ENCODE measurements around the gene SUPT4H1.

The SUPT4H1 gene

DNA sequence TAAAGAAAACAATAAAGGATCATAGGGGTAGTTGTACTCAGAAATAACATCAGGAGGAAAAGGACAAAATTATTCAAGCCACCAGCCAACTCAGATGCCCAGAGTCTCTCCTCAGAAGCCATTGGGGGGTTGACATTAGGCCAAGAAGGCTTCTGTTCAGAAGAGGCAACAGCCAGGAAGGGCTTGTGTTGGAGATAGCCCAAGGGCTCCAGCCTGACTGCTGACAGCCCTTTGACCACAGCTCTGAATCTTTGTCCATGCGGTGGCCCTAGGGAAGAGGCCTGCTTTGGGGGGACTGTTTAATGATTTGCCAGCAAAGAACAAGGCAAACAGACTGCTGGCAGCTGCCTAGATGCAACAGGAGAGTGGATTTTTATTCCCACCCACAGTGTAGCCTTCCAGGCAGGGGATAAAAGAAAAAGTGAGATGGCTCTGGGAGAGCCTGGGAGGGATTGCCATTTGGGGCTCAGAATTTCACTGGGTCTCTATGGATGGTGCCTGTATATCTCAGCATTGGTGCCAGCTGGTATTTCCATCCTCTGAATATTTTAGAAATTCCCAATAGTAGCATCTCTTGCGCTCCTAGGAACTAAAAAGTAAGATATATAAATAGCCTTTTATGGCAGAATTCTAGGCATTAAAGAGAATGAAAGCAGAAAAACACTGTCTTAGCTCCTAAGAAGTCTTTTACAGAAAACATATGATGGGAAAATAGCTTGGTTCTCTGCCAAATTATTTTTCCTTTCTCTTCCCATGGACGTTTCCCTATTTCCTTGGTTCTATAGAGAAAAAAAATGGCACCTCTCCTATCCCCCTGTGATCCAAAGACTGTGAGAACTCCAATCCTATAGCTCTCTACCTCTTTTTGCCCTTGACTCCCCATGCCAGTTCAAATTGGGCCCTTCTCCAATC lies 29.4 kb upstream of the SUPT4H1 start:
- DNase-seq (ENCODE audit: low read depth in 2 of 2, low spot score in 1 of 2) = no peak

DNA sequence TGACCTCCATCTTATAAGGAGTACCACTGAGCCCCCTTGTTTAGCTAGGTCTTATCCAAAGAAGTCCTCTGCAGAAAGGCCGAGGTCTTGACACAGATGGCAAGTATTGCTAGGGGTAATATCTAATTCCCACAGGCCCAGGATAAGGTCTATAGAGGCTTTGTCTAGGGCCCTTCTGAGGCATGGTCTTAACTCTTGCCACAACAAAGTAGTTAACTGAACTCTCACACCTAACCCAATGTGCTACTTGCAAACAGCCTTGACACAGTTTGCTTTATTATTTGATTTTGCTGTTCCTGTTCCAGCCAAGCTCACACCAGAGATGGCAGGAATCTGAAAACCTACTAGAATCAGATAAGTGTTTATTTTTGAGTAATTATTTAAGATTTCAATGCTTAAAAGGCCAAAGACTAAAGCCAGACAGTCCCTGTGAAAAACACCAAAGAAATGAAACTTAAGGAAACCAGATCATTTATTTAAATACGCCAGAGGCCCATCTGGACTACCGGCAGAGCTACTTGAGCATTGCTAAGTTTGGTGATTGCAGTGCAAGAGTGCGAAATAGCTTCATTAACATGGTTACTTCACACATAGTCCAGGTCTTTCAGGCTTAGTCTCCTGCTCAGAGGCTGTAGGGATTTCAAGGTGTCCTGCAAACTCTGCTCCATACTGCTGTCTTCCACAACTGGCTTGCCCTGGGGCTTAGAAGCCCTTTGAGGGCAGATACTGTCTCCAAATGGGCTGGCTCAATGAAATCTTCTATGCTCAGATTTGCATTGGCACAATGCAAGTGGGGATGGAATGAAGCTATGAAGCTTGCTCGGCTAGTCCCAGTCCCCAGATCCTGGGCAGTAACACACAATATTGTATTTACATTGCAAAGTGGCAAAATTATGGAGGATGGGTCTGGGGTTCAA lies 28.5 kb upstream of the SUPT4H1 start:
- DNase-seq (ENCODE audit: low read depth in 2 of 2, low spot score in 1 of 2) = no peak

DNA sequence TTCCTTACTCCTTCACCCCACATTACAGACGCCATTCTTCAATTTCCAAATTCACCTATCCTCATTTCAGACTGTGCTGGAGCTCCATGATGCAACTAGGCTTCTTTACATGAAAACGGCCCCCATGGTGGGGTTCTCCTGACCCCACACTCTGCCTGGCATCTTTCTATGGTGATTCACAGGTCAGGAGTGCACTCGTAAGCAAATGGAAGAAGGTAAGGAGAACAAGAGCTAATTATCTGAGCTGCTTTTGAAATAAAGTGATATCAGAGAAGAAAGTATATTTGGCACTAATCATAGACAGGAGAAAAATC lies 27.5 kb upstream of the SUPT4H1 start:
- DNase-seq (ENCODE audit: low read depth in 2 of 2, low spot score in 1 of 2) = no peak

DNA sequence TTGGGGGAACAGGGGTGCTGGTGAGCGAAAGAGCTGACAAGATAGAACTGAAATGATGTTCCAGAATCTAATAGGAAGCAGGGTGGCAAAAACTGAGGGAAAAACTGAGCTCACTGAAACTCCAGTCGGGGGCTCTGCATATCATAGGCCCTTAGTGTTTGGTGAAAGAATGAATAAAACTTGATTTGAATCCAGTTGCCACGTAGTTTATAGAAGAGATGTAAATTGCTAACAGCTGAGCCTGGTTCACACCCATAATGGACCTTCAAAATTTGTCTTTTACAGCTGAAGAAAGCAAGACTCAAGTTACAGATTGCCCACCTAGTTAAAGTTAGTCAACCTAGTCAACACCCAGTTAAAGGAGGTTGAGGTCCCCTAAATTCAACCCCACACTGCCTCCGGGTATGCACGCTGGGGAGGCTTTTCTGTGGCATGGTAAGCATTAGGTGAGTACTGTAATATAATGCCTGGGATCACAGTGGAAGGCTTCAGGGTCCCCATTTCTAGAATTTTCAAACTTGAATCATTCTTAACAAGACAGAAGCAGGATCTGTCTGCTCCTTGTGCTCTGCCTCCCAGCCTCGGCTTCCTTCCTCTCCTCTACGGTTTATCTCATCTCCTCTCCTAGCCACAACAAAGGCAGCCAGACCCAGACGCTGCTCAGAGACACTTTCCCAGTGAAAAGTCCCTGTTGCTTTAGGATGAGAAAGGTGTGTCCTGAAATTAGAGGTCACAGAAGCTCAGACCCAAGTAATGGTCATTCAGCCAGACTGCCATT lies 26.9 kb upstream of the SUPT4H1 start:
- no peak for DNase-seq (ENCODE audit: low read depth in 2 of 2, low spot score in 1 of 2)

DNA sequence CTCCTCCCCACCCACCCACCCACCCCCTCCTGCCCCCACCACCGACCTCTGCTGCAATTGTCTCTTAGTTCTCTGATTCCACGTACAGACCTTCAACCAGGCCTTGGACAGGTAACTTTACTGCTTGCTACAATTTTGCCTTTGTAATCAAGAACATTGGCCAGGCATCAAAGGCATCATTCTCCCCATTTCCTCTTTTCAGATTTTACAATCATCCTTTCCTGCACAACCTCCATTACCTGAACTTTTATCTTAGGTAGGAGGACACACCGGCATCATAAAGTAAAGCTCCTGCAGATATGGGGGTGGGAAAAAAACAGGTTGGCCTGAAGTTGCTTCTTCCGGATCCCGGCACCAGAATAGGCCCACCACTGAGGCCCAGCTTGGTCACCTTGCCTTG lies 25.7 kb upstream of the SUPT4H1 start:
- DNase-seq (ENCODE audit: low read depth in 2 of 2, low spot score in 1 of 2) = no peak

DNA sequence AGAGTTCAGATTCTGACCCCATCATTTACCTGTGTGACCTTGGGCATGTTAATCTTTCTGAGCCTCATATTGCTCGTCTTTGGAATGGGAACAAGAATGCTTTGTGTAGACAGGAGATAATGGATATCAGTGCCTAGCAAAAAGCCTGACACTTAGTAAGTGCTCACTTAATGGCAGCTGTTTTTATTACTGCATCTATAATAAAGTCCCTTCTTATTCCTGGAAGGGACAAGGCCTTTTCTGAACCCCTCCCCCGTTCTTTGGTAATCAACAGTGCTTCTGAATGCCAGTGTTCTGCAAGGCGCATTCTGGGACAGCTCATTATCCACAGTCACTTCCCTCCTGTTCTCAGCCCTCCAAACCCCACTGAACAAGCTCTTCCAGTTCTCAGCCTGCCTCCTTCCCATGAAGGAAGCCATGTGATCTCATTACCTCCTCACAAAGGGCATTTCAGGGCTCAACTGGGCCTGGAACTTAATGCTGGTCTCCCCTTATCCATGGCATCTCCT lies 25.1 kb upstream of the SUPT4H1 start:
- no peak for DNase-seq (ENCODE audit: low read depth in 2 of 2, low spot score in 1 of 2)

DNA sequence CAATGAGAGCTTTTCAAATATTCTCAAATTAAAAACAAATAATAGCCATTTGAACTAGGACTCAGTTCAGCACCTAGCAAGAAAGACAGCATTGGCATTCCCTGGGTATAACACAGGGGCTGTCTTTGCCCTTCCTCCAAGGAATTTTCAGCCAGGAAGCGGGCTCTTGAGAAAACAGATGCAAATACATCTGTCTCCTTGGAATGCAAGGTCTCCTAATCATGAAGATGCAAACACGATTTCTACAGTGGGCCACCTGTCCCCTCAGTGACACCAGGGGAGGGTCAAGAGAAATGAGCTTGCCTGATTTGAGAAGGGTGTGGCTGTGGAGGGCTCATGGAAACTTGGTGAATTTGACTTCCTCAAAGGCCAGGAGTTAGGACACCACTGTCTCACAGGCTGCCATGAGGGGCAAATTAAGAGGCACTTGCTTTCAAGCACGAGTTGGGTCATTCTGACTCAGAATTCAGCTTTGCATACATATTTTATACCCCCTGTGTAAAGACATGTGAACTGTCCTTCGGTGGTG lies 24.5 kb upstream of the SUPT4H1 start:
- no peak for DNase-seq (ENCODE audit: low read depth in 2 of 2, low spot score in 1 of 2)

DNA sequence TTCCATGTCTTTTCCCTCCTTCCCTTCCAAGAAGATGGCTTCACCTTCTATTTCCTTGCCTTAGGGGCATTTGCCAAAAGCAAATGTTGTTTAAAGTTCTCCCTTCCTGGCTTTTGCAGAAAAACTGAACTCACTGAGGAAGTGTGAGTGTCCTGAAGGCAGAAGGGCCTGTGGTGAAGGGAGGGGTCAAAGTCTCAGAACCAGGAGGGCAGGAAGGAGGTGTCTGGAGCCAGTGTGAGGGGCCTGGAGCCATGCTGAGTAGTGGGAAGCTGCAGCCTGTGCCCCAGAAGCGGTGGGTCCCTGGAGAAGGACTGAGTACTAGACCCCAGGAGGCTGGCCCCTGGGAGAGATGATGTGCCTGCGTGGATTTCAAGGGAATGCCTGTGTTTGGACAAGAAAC lies 23.8 kb upstream of the SUPT4H1 start:
- no peak for DNase-seq (ENCODE audit: low read depth in 2 of 2, low spot score in 1 of 2)

DNA sequence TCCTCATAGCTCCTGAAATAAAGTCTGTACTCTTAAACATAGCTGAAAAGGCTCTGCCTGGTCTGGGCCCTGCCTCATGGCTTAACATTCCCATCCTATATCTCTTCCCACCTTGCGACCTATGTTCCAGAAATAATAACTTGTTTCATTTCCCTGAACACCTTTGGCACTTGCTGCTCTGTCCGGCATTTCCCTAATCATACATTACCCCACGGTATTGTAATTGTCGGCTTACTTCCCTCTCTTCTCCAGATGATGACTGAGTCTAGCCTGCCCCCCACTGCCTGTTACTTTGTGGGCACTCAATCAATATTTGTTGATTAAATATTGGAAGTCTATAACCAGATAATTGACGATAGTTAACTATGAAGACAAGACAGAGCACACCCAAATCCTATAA lies 23.3 kb upstream of the SUPT4H1 start:
- DNase-seq (ENCODE audit: low read depth in 2 of 2, low spot score in 1 of 2) = no peak

DNA sequence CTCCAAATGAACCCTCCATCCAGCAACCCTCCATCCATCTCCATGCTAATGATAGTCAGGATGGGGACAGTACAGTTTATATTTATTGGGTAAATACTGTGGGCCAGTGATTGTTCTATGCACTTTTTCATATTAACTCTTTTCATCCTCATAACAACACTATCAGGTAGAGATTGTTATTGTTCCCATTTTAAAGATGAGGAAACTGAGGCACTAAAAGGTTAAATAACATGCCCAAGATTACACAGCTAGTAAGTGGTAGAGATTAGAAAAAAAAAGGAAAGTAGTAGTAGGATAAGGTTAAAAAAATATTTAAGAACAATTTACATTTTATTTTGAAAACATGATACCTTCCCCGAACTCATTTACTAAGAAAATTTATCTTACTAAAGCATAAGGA lies 21.9 kb upstream of the SUPT4H1 start:
- no peak for DNase-seq (ENCODE audit: low read depth in 2 of 2, low spot score in 1 of 2)

DNA sequence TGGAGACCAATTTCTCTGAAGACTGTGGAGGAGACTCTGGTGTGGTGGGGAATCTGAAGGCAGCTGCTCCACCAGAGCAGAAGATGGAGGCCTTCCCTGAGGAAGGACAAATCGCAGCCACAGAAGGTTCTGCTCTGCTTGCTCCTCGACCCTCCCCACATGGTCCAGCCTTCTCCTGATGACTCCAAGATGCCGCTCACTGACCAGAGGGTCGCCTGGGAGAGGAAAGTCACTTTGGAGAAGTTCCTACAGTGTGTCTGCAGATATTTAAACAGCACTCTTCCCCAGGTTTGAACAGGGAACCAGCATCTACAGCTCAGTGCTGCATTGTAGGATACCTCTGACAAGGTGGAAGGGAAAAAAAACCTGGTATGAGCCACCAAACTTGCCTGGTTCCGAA lies 21.0 kb upstream of the SUPT4H1 start:
- no peak for DNase-seq (ENCODE audit: low read depth in 2 of 2, low spot score in 1 of 2)

DNA sequence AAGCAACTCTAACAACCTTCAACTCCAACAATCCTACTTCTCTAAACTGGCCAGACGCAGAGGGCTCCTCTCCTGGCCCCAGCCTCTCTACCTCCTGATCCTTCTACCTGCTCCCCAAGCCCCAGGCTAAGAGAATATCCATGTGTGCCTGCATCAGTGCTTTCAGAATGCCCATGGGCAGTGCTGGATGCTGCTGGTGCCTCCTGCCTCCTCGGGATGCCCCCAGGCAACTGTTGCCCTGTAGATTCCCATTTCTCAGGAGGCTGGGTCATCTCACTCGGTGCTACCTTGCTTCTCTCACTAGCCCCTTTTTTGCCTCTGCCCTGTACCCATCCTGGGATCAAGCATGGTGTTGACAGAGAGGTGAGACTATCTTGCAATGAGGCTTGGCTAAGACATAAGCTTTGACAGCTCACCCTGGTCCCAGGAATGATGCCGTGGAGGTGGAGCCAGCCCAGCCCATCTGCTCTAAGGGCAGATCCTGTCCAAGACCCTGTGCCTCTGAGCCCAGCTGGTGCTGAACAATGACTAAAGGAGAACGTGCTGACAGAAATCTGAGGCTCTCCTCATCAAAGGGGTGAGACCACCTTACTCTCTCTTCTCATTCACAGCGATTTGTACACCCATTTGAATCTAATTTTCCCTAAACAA lies 19.4 kb upstream of the SUPT4H1 start:
- DNase-seq (ENCODE audit: low read depth in 2 of 2, low spot score in 1 of 2) = no peak

DNA sequence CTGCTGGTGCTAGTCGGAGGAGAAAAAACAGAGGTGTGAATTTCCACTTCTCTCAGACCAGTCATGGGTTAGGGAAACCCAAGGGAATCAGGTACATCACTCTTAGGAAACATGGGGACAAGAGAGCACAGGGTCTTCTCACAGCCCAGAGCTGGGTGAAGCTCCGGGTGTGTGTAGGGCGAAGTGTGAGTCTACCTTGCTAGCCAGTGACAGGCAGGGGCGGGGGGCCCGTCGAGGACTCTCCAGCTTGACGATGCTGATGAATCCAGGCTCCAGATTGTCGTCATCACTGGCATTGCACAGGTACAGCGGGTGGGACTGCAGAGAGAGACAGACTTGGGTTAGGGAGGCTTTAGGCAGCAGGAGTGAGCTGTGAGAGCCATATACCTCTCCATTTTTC lies 18.7 kb upstream of the SUPT4H1 start:
- DNase-seq (ENCODE audit: low read depth in 2 of 2, low spot score in 1 of 2) = no peak

DNA sequence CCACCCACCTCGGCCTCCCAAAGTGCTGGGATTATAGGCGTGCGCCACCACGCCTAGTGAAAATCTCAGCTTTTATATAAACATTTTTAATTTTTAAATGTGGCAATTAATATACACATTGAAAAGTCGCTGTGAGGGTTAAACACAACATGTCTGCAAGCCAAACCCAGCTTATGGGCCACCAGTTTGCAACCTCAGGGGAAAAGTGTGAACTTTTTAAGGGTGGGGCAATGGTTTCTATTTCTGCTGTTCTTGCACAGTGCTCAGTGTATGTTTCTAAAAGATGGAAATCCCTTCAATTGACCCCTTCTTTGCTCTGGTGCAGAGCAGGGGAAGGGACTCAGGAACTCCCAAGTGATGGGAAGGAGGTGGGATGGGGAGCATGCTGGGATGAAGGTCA lies 18.3 kb upstream of the SUPT4H1 start:
- DNase-seq (ENCODE audit: low read depth in 2 of 2, low spot score in 1 of 2) = no peak

DNA sequence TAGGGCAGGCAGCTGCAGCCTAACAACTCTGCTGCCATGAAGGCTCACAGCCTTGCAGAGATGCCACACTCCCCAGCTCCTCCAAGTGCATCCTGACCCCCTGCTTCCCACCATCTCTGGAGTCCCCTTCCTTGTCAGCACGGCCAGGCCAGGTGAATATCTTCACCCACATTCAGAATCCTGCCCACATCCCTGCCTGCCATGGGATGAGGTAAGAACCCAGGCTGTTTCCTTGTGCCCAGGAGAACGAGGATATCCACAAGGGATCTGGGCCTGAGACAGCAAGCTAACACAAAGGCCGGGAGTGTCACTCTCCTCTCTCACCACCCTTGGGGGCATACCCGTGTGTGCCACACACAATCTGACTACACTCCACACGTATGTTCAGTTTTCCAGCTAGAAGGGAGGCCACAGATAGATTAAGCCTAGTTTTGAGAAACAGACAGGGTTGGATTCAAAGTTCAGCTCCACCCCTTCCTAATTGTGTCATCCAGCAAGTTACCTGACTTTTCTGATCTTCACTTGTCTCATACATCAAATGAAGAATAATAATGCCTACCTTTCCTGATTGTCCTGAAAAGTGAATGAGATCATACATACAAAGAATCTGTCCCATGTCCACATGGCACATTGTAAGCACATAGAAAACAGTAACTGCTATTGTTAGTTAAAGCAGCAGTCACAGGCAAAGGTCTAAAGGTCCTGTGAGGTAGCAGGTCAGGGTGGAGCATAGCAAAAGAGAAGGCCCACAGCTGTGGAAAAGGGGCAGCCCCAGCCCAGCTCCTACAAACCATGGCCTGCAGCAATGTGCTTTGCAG lies 17.4 kb upstream of the SUPT4H1 start:
- no peak for DNase-seq (ENCODE audit: low read depth in 2 of 2, low spot score in 1 of 2)

DNA sequence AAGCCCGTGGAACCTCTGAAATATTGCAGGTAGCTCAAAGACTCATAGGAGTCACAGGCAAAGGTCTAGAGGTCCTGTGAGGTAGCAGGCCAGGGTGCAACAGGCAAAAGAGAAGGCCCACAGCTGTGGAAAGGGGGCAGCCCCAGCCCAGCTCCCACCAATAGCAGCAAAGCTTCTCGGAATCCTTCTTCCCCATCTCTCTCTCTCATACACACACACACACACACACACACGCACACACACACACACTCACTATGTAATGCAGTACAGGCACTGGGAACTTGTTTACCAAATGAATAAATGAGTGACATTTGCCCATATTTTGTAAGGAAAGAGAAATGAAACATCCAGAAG lies 16.8 kb upstream of the SUPT4H1 start:
- no peak for DNase-seq (ENCODE audit: low read depth in 2 of 2, low spot score in 1 of 2)

DNA sequence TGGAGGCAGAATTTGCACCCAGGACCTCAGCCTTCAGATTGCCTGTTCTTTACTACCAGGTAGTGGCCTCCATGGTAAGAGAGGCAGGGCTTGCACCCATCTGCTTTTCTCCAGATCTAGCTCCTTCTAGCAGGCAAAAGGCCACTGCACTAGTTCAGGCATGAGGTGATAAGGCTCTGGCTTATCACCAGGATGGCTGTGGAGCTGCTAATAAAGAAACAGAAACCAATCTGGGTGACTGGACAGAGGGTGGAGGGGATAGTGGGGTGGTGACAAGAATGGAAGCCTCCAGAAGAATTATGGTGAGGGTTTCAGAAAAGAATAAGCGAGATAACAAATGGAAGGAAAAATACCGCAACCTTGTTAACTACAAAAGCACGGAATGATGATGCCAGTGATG lies 15.5 kb upstream of the SUPT4H1 start:
- DNase-seq (ENCODE audit: low read depth in 2 of 2, low spot score in 1 of 2) = no peak

DNA sequence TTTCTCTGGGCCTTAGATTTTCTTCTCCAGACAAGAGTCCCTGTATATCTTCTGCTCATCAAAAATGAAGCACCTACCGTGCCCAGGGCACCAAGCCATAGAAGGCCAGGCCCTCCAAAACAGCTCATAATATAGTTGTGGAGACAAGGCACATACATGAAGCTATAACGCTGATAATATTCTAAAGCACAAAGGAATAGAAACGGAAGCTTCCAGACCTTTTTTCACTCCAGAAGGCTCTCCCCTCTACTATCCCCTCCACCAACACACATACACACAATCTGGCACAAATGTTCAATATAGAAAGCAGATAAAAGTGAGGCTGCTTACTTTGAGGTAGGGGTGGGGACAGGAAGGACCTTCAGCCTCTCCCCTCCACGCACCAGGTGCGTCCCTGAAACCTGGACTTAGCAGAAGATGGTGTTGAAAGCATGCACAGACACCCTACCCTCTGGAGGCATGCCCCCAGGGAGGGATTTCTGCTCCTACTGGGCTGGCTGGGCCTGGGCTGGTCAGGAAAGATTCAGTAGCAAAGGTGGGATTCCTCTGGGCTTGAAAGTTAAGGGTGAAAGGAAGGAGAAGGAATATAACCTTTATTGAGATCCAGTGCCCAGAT lies 14.1 kb upstream of the SUPT4H1 start:
- no peak for DNase-seq (ENCODE audit: low read depth in 2 of 2, low spot score in 1 of 2)

DNA sequence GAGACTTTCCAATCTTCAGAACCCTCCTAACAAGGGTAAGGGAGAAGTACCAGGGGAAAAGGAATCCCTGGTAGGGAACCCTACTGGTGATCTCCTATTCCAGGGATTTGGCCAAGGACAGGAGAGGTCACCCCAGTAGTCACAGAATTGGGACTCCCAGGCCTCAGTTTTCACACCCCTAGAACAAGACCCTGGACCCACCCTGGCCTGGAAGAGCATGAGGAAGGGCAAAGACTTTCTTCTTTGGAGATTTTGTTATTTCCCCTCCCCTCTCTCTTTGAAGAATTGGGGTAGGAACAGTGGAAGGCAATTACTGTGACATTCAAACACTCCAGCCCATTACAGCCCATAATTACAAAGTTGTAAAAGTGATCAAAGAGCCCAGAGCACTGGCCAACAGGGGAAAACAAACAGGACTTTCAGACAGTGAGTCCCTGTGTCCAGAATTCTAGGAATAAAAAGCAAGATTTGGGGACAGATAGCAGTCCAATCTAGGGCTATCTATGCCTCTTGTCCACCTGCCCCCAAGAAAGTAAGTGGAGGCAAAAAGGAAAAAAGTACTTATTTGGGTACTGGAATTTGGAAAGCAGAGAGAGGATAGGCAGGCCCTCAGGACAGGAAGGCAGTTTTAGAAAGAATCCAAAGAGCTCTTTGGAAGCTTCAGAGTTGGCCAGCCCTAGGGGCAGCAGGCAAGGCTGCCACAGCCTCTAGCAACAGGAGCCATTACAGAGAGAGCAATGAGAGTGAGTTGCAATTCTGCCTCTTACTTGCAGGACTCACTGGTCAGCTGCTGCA lies 13.4 kb upstream of the SUPT4H1 start:
- DNase-seq (ENCODE audit: low read depth in 2 of 2, low spot score in 1 of 2) = no peak
